Fibroblast of the aortic adventitia (primary cell): Measurements from ENCODE around the gene TTC9. TPM values are rescaled to one million over a fixed set of nuclear protein-coding genes. Genes with fewer than 3 reads are reported as not detected.

ENCODE experiments used
- DNase-seq: peaks from one replicate; pipeline ENCODE4 v3.0.0-alpha.2; 2010; ENCODE audit warnings: low read depth
- H3K4me3 ChIP-seq: 2 replicates; pipeline ENCODE4 v1.5.1; 2011; ENCODE audit warnings: low read depth, mild to moderate bottlenecking, control low read depth, low read length, moderate library complexity
- CTCF ChIP-seq: IDR thresholded peaks from 2 replicates; pipeline ENCODE4 v1.5.1; 2011; ENCODE audit warnings: mild to moderate bottlenecking, low read length, control low read depth, inconsistent platforms; ENCODE audit not compliant: insufficient read depth
- small RNA-seq: library from RNA; depleted of rRNA; stranded (forward); fragments of <200 nt; gene quantifications from one replicate; pipeline ENCODE3, GENCODE V24; 2012
- total RNA-seq: library from RNA; depleted of rRNA; stranded (reverse); fragments of >200 nt; gene quantifications from 2 replicates; pipeline ENCODE4 v1.2.3, GENCODE V29; 2012; ENCODE audit warnings: low replicate concordance

TTC9 gene
- total RNA-seq, 1 donor: 0.45 TPM

GRCh38 chr14:70722418-70722817 lies 80.7 kb downstream of the TTC9 start:
- TF ChIP-seq CTCF: no peak
- H3K4me3 ChIP-seq: no peak overlapping the region
- no peak for DNase-seq

DNA sequence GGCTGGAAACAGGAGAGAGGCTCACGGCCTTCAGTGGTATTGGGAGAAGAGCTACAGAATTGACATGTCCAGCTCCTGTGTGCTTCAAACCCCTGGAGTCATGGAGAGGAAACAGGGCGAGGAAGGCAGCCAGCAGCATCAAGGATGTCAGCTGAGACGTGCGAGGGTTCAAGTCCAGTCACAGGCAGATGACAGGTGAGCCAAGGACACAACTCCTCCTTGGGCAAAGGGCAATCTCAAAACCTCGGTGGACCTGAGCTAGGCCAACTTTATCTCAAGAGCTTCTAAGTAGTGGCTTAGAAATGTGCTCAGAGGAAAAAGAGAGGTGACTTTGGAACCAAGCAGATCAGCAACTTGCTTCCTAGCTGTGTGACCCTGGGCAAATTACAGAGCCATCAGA lies 81.6 kb downstream of the TTC9 start:
- H3K4me3 ChIP-seq: no peak overlapping the region
- DNase-seq: no peak
- no peak for TF ChIP-seq CTCF

DNA sequence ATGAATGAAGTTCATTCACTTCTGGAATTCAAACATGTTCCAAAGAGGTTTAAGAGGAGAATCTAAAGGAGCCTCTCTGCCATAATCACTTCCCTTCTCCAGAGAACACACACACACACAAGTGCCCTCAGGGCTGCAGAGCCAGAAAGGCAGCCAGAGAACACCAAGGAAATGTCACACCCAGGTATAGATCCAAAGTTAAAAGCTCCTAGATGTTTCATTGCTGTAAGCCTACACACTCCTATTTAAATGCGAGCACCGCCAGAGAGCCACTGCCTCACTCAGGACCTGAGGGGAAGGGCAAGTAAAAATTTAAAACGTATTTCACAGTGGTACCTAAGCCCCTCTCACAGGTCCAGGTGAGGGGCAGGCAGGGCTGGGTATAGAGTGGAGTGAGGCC lies 82.4 kb downstream of the TTC9 start:
- no peak overlapping the region for H3K4me3 ChIP-seq
- no peak for DNase-seq
- no peak for TF ChIP-seq CTCF

DNA sequence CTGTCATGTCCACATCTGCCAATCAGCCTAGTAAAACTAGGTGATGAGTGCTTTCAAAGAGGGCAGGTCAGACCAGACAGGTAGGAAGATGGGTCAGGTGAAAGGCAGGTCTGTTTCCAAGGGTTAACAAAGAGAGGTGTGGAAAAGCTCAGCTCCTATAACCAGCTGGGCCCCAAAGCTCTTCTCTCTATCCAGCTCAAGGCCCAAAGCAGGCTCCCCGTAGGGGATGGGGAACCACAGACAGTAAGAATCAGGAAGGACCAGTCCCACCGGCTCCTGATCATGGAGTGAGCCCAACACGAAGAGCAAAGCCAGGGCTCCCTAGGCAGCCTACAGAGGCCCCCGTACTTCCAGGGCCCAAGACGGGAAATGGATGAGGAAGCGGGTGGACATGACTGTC lies 83.2 kb downstream of the TTC9 start:
- TF ChIP-seq CTCF: no peak
- DNase-seq: no peak
- no peak overlapping the region for H3K4me3 ChIP-seq

Small RNA genes within 50 kb of the gene (small RNA-seq; reads per million reads assigned to genes)
- gene RN7SL77P: not detected

Other genes starting within 250 kb of the TTC9 start
- gene SYNJ2BP, start 224.8 kb upstream of the TTC9 start, total RNA-seq: 17.0 and 25.0 TPM in 2 replicates
- gene ADAM21, start 189.7 kb upstream of the TTC9 start, total RNA-seq: 0.18 and 0.25 TPM in 2 replicates
- gene ADAM20, start 106.9 kb upstream of the TTC9 start, total RNA-seq: 1.3 and 1.4 TPM in 2 replicates
- 19.7 and 39.6 TPM in 2 replicates for gene MED6, start 41.3 kb upstream of the TTC9 start, total RNA-seq
- under 0.01 and 0.33 TPM in 2 replicates for gene MAP3K9, start 167.6 kb downstream of the TTC9 start, total RNA-seq